K562 (cell line): ENCODE results near the gene AGPAT1. TPM values are rescaled to one million over a fixed set of nuclear protein-coding genes. Genes with fewer than 3 reads are reported as not detected.

ENCODE experiments used
- C11orf30 ChIP-seq: fragments of 450-650 bp; IDR thresholded peaks from 2 replicates; pipeline ENCODE4 v1.6.1; 2016; ENCODE audit warnings: low read depth, mild to moderate bottlenecking
- CREM ChIP-seq: IDR thresholded peaks from 2 replicates; pipeline ENCODE4 v1.6.1; 2014; ENCODE audit warnings: antibody characterized with exemption, low read depth
- CTCF ChIP-seq, 3 experiments: IDR thresholded peaks in 2 of 3; conservative IDR thresholded peaks in 1 of 3; 2 replicates each; pipeline ENCODE4 v1.5.1; 2011 to 2012; ENCODE audit warnings: low read length in 3 of 3, mild to moderate bottlenecking in 3 of 3, control low read depth in 2 of 3, improper control_type of control experiment in 1 of 3, inconsistent platforms in 1 of 3, low read depth in 1 of 3, mixed read lengths in 1 of 3, moderate library complexity in 1 of 3; ENCODE audit not compliant: insufficient read depth in 2 of 3
- DMBX1 ChIP-seq: fragments of 250-450 bp; sonication (Bioruptor Pico); IDR thresholded peaks from 2 replicates; pipeline ENCODE4 v1.8.0; 2022; ENCODE audit warnings: inconsistent platforms, mild to moderate bottlenecking, moderate library complexity, borderline replicate concordance
- HNRNPUL1 ChIP-seq: fragments of 200-400 bp; formaldehyde crosslinking; IDR thresholded peaks from 2 replicates; pipeline ENCODE4 v1.6.1; 2017; ENCODE audit warnings: low read length
- HOXB6 ChIP-seq: fragments of 250-450 bp; sonication (Bioruptor Pico); IDR thresholded peaks from 2 replicates; pipeline ENCODE4 v1.5.1; 2022; ENCODE audit warnings: mild to moderate bottlenecking, borderline replicate concordance
- MYC ChIP-seq, 2 experiments: fragments of 250-450 bp in 1 of 2; sonication (Bioruptor Pico) in 1 of 2; IDR thresholded peaks; 2 replicates each; pipeline versions ENCODE4 v1.5.1 to v1.6.1; 2012 to 2021; ENCODE audit warnings: low read depth in 2 of 2, borderline replicate concordance in 1 of 2, improper control_type of control experiment in 1 of 2, low read length in 1 of 2, mild to moderate bottlenecking in 1 of 2, moderate library complexity in 1 of 2
- NONO ChIP-seq, 2 experiments: fragments of 200-400 bp in 1 of 2; fragments of 450-650 bp in 1 of 2; formaldehyde crosslinking in 1 of 2; IDR thresholded peaks; 2 replicates each; pipeline ENCODE4 v1.6.1; 2017; ENCODE audit warnings: low read depth in 2 of 2, mild to moderate bottlenecking in 2 of 2, moderate library complexity in 2 of 2, low read length in 1 of 2
- REST ChIP-seq, 2 experiments: fragments of 450-650 bp; formaldehyde crosslinking in 1 of 2; IDR thresholded peaks; 2 replicates each; pipeline versions ENCODE4 v1.4.0 to v1.6.1; 2014 to 2020; ENCODE audit warnings: mild to moderate bottlenecking in 2 of 2, borderline replicate concordance in 1 of 2, low read depth in 1 of 2
- SMC3 ChIP-seq: conservative IDR thresholded peaks from 2 replicates; pipeline ENCODE4 v1.6.1; 2011; ENCODE audit warnings: low read depth, low read length, improper control_type of control experiment; ENCODE audit not compliant: insufficient read depth
- TAF15 ChIP-seq: fragments of 200-400 bp; formaldehyde crosslinking; IDR thresholded peaks from 2 replicates; pipeline ENCODE4 v1.6.1; 2017; ENCODE audit warnings: mild to moderate bottlenecking, low read depth, low read length, moderate library complexity
- TEAD4 ChIP-seq, 2 experiments: sonication (generic) in 1 of 2; formaldehyde crosslinking in 1 of 2; IDR thresholded peaks; 2 replicates each; pipeline versions ENCODE4 v1.6.1 to v1.8.0; 2012 to 2022; ENCODE audit warnings: borderline replicate concordance in 1 of 2, inconsistent platforms in 1 of 2, low read length in 1 of 2, mild to moderate bottlenecking in 1 of 2, missing genetic modification reagents in 1 of 2
- polyA plus RNA-seq, 8 experiments: library from polyadenylated mRNA; depleted of rRNA in 4 of 8; stranded (reverse) in 5 of 8; unstranded in 3 of 8; fragments of >200 nt; fragmentation: Nextera tagmentation in 2 of 8; fragmentation: Illumina TruSeq in 1 of 8; extraction: Ambion mirVana in 2 of 8; extraction: Trizol in 1 of 8; gene quantifications; 2 replicates each; pipeline versions ENCODE4 v1.2.1 to v1.2.3, GENCODE V29; 2011 to 2014; ENCODE audit warnings: inconsistent platforms in 1 of 8, missing spikeins in 1 of 8
- total RNA-seq, 7 experiments: library from RNA; depleted of rRNA in 6 of 7; stranded (reverse); fragments of >200 nt in 6 of 7; fragmentation: Illumina TruSeq in 2 of 7; extraction: Trizol in 2 of 7; gene quantifications; 2 replicates each; pipeline versions ENCODE4 v1.2.1 to v1.2.3, GENCODE V29; 2011 to 2021; ENCODE audit warnings: low replicate concordance in 1 of 7

AGPAT1 gene
- total and polyA plus RNA-seq, 9 of the 15 experiments (the other 6 are each of a cell fraction or from before 2014, with no cell fraction given) = 37.9 to 176 (median 69.4) TPM

- TF ChIP-seq CTCF (IDR thresholded peaks at IDR 0.05 in 2 of 3, conservative IDR thresholded peaks at IDR 0.05 in 1 of 3; ENCODE audit: insufficient read depth in 2 of 3, low read depth in 1 of 3, low read length in 3 of 3) = peak in 1 of 3 experiments; percentile 32; a peak in 3 of 6 replicates
- TF ChIP-seq SMC3 = no peak
- no peak for TF ChIP-seq TAF15
- TF ChIP-seq HNRNPUL1 = no peak
- no peak for TF ChIP-seq MYC (IDR thresholded peaks at IDR 0.05; ENCODE audit: low read depth, low read length)
- TF ChIP-seq MYC (CRISPR knock-in tag; IDR thresholded peaks at IDR 0.05; ENCODE audit: borderline replicate concordance, low read depth) = no peak
- no peak for TF ChIP-seq C11orf30
- TF ChIP-seq NONO (IDR thresholded peaks at IDR 0.05; ENCODE audit: low read depth in 2 of 2, low read length in 1 of 2) = no peak
- 0 out of 2 replicates have a peak, but pooled peaks have one; percentile 34 for TF ChIP-seq DMBX1 (CRISPR knock-in tag)
- TF ChIP-seq REST (IDR thresholded peaks at IDR 0.05; ENCODE audit: borderline replicate concordance) = peak; percentile 37; the same call in 1 of the 2 replicates
- no peak for TF ChIP-seq REST (CRISPR knock-in tag; IDR thresholded peaks at IDR 0.05; ENCODE audit: low read depth)
- no peak for TF ChIP-seq HOXB6
- no peak for TF ChIP-seq CREM
- TF ChIP-seq TEAD4 (IDR thresholded peaks at IDR 0.05; ENCODE audit: low read length) = no peak
- no peak for TF ChIP-seq TEAD4 (CRISPR knock-in tag; IDR thresholded peaks at IDR 0.05; ENCODE audit: borderline replicate concordance)
These were observed 6.1 kb upstream of the AGPAT1 start (continued) for GRCh38 chr6:32181915-32182529.
